Testis (tissue), 2 donors: ENCODE measurements around the gene NARS2.

Experiments
- CTCF ChIP-seq, 3 experiments: fragments of 450-650 bp in 2 of 3; fragments of 200-600 bp in 1 of 3; sonication (generic) in 1 of 3; IDR thresholded peaks; one replicate each; pipeline ENCODE4 v1.5.1; 2016 to 2019; ENCODE audit warnings: antibody characterized with exemption in 3 of 3, mild to moderate bottlenecking in 2 of 3, moderate library complexity in 1 of 3
- POLR2A ChIP-seq: fragments of 450-650 bp; IDR thresholded peaks from one replicate; pipeline ENCODE4 v1.6.1; 2017; ENCODE audit warnings: antibody characterized with exemption, mild to moderate bottlenecking, moderate library complexity

- TF ChIP-seq CTCF (IDR thresholded peaks at IDR 0.05) (no peak), POLR2A (no peak)
These were observed 1.4 kb downstream of the NARS2 start for GRCh38 chr11:78573271-78573670.
